NOMO-1 treated with DMSO at 0.1 percent for 48 hours (cell line): ENCODE measurements around the gene CARS2.
"Not testable (repeated sequence)": the region's sequence is repeated elsewhere in the genome, so short reads cannot be mapped to it uniquely, and the experiment has no call there.

Experiments used
- DNase-seq: peaks from one replicate; lab custom pipeline; 2025; ENCODE audit not compliant: unreplicated experiment; lab: John Stamatoyannopoulos, UW

CARS2 gene

DNA sequence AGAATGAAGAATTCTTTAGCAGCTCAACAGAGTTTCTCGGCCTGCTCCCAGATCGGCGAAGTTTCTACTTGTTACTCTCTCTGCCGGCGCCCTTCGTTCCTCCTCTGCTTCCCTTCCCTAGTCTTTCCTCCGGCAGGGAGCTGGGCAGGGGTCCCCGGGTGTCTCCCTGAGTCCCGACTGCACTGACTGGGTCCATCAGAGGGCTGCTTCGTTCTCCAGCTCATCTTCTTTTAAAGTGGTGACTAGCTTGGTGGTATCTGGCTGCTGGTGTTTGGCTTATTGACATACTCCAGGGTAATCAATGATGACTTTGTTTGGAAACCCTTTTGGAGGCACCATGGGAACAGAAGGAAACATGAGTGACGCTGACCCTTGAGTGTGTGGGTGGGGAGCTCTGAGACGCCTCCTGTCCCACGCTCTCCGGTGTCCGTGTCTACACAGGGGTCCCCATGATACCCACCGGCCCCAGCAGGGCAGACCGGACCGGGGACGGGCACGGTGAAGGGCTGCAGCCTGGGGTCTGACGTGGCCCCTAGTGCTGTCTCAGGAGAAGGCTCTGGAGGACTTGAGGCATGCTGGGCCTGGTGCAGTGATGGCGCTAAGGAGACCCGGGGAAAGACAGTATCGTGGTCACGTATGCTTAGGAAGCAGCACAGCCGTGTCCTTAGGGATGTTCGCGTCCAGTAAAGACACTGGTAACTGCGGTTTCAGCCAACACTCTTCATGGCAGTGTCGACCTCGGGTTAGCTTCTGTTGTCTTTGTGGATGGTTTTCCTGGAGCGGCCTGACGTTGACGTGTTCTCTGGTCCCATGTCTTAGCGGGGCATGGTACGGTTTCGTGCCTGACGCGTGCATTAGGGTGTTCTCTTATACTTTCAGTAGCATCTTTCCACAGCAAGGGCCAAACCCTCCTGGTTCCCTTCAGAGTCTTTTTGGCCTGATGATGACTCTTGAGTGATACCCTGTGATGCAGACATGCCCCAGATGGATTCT lies 66.8 kb downstream of the CARS2 start:
- DNase-seq: no peak

DNA sequence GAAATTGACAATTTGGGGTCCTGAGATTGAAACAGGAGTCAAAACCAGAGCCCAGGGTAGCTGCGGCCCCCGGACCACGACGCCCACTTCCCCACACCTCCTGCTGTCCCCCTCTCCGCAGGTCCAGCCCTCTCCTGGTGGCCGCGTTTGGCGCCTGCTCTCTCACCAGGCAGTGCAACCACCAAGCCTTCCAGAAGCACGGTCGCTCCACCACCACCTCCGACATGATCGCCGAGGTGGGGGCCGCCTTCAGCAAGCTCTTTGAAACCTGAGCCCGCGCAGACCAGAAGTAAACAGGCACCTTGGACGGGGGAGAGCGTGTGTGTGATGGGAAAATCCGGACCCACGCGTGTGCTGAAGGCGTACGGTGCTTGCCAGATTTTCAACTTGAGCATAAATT lies 67.7 kb downstream of the CARS2 start:
- no peak for DNase-seq

DNA sequence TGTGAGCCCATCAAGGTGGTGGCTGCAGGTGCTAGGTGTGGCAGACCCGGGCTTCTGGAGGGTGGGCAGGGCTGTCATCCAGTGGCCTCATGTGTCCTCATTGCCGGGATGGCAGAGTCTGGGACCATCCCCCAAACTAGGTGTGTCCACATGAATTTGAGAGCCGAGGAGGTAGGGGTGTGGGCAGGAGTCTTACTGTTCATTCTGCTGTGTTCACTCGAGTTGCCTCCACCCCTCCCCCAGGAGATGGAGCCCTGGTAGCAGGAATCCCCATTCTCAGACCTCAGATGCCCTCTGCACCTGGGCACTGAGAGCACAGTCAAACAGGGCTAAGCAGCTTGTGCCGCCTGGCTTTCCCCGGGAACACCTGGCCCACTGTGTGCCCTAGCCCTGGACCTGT lies 68.2 kb downstream of the CARS2 start:
- DNase-seq: no peak

DNA sequence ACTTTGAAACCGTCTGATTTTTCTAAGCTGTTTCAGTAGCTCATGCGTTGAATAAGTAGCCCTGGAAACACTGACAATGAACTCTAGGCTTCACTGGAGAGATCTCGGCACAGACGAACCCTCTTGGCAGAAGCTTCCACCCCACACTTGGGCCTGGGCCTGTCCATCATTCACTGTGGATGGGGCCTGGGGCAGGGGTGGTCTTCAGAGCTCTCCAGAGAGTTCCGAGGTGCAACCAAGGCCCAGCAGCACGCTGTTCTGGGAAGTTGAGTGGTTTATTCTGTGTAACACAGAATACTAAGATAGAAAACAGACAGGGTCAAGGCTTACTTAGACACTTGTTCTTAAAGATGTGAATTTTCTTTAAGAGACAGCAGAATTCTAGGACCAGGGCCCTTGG lies 68.6 kb downstream of the CARS2 start:
- no peak for DNase-seq

DNA sequence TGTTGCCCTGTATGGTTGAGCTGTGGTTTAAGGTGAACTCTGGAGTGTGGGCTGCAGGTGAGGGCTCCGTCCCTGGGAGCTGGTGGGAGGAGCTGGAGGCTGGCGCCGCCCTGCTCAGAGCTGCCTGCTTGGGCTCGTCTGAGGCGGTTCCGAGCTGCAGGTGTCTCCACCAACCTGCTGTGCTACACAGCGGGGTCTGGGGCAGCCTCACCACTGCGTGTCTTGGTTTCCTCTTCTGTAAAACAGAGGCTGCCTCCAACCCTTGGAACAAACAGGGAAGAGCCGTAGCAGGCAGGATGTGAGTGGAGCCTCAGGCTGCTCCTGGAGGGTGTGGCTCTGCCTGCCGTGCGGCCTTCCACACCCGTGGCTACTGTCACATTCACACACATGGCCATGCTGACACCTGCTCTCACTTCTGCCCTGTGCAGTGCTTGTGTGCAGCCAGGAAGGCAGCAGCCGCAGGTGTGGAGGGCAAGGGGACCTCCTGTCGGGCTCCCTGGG lies 69.2 kb downstream of the CARS2 start:
- DNase-seq: no peak

DNA sequence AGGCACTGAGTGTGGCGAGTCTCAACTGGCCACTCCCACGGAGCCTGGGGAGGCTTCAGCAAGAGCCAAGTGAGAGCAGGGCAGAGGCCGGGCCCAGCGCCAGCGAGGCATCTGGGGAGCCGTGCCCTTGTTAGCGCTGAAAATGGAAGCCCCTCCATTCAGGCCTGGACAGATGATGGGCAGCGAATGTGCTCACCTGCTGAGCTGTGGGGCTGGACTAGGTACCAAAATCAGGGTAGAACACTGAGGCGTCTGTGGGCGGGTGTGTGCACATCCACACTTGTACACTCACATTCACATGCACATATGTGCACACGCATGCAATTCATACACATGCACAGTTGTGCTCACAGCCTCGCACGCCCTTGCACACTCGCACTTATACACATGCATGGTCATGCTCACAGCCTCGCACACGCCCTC lies 69.9 kb downstream of the CARS2 start:
- DNase-seq: no peak

DNA sequence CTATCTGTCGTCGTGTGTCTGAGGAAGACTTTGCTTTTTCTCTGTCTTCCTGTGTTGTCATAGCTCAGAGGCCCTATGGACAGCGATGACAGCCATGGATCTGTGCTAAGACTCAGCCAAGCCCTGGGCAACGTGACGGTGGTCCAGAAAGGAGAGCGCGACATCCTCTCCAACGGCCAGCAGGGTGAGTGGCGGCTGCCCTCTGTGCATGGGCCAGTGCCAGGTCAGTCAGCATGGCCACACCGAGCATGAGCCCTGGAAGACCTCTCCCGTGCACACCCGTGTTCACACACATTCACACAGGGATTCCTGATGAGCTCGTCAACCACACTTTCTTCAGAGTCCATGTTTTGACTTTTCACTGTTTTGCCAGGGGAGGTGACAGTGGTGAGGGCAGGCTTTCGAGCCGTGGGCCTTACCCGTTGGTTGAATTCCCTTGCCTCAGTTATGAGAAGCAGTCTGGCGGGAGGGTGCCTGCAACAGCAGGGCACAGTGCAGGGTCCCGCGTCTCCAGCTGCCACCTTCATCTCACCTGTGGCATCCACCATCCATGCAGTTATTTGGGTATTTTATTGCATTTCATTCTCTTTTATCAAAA lies 70.4 kb downstream of the CARS2 start:
- DNase-seq: no peak

DNA sequence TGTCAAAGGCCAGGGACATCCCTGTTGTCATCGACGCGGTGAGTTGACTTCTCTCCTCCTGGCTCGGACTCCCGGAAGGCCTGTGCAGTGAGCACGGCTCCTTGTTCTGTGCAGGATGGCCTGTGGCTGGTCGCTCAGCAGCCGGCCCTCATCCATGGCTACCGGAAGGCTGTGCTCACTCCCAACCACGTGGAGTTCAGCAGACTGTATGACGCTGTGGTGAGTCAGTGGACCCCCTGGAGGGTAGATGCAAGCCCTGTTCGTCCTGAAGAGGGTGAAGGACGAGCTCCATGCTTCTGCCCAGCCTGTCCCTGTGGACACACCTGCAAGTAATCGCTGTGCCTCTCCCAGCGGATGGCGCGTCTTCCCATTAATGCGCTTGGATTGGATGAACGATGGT lies 71.4 kb downstream of the CARS2 start:
- DNase-seq: no peak

DNA sequence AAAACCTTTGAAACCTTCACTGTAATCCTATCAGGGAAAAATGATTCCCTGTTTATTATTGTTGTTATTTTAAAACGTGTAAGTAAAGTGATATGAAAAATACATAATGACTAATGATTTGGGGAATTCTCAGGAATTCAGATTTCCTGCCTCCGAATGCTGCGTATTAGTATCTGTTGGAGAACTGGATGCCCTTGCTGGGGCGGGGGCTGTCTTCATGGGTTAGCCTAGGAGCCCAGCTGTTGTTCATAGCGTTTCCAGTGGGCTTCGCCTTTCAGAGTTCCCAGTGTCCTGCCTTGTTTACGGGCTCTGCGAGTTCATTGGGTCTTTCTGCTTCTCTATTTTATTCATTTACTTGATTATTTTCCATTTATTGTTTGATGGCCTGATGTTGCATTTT lies 72.1 kb downstream of the CARS2 start:
- DNase-seq: no peak

DNA sequence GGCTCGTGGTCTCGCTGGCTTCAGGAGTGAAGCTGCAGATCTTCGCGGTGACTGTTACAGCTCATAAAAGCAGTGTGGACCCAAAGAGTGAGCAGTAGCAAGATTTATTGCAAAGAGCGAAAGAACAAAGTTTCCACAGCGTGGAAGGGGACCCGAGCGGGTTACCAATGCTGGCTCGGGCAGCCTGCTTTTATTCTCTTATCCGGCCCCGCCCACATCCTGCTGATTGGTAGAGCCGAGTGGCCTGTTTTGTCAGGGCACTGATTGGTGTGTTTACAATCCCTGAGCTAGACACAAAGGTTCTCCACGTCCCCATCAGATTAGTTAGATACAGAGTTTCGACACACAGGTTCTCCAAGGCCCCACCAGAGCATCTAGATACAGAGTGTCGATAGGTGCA lies 73.7 kb downstream of the CARS2 start:
- DNase-seq: not testable (repeated sequence)

DNA sequence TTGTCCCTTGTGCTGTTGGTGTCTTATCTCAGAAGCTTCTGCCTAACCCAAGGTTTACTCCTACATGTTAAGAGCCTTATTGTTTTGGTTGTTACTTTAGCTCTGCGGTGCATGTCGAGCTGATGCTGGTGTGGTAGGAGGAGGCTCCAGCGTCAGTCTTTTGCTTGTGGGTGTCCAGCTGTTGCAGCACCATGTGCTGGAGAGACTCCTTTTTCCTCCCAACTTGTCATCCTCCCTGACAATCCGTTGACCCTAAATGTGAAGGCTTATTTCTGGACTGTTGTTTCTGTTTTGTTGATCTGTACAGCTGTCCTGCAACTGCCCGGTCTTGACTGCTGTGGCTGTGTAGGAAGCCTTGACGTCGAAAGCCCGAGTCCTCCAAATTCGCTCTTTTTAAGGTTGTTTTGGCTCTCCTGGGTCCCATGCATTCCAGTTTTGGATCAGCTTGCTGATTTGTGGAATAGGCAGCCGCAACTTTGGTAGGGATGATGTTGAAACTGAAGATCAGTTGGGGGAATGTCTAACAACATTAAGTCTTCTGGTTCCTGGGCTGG lies 75.3 kb downstream of the CARS2 start:
- no peak for DNase-seq

DNA sequence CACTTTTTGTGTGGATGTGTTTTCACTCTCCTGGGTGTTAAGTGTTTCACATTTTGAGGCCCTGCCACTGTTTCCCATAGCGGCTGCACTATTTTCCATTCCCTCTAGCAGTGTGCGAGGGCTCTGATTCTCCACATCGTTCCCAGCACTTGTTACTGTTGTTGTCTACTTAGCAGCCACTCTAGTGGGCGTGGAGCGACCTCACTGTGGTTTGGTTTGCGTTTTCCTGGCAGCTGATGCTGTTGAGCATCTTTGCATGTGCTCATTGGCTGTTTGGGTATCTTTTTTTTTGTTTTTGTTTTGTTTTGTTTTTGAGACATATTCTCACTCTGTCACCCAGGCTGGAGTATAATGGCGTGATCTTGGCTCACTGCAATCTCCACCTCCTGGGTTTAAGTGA lies 76.2 kb downstream of the CARS2 start:
- no peak for DNase-seq

DNA sequence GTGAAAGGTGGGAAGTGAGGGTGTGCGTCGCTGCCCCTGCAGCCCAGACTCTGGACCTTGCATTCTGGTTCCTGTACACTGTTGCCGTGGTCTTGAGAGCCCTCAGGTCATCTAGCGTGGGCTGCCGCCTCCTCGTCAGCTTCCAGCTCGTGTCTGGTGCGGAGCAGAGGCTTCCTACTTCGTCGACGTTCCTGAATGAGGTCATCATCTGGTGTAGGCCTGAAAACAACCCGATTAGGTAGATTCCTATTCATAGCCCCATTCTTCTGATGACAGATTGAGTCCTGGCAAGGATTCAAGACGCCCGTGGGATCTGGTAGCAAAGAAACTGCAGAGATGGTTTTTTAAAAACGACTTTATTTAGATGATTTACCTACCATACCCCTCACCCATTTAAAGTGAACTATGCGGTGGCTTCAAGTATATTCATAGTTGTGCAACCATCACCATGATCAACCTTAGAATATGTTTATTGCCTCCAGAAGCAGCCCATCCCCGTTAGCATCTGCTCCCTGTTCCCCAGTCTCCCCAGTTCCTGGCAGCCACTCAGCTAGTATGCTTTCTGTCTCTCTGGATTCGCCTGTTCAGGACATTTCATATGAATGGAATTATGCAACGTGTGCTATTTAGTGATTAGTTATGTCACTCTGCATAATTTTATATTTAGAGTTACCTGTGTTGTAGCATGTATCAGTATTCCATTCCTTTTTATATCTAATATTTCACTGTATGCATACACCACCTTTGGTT lies 76.8 kb downstream of the CARS2 start:
- DNase-seq: no peak

DNA sequence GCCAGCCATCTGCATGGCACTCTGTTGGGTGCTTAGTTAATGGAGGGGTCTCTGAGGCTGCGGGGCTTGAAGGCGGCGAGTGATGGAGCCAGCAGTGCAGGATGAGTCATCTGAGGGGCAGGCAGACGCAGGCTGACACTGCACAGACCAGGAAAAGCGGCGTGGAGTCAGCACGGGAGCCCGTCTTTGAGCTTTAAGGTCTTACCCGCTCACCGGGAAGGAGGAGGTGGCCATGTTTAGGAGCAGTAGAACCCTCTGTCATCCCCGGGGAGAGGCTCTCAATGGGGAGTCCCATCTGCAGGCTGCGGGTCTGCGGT lies 77.5 kb downstream of the CARS2 start:
- DNase-seq: no peak

DNA sequence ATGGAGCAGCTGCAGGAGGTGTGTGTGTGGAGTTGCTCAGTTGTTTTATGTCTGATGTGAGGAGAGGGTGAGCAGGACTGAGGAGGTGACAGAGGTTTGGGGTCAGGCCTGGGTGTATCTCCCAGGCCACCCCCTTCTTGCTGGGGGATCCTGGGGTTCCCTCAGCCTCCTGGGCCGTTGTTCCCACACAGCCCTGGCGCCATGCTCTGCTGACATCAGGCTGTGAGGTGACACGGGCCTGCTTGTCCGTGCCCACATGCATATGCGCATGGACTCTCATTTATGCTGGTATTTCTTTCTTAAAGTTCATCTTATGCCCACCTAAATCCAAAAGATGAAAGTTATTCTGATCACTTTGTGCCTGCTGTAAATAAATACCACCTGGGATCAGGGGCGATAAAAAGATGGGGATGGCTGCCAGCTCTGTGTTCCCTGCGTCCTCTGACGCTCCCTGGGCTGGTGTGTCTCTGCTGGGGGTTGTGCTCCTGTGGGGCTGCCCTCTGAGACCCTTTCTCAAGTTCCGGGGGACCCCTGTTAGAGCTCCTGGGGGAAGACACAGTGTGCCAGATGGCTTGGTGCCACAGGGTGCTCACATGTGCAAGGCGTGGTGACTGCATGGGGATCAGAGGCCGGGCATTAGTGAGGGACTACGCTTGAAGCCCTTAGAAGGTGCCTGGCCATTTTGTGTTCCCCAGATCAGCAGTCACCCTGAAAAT lies 78.0 kb downstream of the CARS2 start:
- DNase-seq: no peak

DNA sequence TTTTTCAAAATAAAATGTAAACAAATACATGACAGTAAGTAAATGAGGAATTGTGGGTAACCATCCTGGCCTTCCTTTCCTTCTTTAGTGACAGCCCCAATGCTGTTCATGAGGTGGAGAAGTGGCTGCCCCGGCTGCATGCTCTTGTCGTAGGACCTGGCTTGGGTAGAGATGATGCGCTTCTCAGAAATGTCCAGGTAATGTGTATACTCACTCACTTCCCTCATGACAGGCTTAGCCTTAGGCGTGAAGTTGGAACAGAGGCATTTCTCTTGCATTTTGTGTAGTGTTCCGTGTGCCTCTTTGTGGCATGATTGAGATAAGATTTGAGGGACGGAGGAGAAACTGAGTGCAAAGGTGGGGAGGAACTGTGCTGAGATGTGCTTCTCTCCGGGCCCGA lies 78.6 kb downstream of the CARS2 start:
- DNase-seq: no peak

DNA sequence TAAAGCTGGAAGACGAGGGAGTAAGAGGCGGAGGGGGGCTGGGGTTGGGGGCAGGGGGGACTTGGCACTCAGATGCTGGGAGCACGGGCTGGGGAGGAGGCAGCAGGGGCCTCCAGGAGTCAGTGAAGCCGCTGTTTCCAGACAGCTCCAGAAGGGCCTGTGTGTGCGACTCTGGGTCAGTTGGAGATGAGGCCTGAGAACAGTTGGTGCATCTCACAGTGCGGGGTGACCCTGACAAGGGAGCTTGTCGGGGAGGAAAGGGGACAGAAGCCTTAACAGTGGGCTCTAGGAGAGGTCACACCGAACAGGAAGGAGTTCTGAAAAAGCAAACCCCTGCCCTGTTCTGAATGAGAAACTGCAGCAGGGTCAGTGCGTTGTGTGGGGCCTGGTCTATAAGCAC lies 79.4 kb downstream of the CARS2 start:
- DNase-seq: no peak

DNA sequence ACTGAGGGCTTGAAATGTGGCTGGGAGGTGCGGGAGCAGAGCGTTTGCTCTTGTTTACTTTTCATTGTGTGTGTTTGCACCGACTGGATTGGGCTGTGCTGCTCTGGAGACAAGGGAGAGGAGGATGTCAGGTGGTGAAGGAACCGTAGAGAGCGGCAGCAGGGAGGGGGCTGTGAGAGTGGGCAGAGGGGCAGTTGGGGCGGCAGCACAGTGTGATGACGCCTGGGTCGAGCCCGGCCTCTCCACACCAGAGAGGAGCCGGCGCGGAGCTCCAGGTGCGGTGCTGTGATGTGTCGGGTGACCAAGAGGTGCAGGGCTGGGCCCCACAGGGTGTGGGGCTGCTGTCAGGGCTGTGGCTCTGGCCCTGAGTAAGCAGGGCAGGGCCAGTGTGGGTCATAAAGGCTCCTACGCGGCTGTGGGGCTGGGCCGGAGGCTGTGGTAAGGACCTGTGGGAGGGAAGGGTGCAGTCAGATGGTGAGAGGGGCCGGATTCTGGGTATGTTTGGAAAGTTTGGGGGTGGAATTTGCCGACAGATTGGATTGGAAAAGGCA lies 80.1 kb downstream of the CARS2 start:
- no peak for DNase-seq

DNA sequence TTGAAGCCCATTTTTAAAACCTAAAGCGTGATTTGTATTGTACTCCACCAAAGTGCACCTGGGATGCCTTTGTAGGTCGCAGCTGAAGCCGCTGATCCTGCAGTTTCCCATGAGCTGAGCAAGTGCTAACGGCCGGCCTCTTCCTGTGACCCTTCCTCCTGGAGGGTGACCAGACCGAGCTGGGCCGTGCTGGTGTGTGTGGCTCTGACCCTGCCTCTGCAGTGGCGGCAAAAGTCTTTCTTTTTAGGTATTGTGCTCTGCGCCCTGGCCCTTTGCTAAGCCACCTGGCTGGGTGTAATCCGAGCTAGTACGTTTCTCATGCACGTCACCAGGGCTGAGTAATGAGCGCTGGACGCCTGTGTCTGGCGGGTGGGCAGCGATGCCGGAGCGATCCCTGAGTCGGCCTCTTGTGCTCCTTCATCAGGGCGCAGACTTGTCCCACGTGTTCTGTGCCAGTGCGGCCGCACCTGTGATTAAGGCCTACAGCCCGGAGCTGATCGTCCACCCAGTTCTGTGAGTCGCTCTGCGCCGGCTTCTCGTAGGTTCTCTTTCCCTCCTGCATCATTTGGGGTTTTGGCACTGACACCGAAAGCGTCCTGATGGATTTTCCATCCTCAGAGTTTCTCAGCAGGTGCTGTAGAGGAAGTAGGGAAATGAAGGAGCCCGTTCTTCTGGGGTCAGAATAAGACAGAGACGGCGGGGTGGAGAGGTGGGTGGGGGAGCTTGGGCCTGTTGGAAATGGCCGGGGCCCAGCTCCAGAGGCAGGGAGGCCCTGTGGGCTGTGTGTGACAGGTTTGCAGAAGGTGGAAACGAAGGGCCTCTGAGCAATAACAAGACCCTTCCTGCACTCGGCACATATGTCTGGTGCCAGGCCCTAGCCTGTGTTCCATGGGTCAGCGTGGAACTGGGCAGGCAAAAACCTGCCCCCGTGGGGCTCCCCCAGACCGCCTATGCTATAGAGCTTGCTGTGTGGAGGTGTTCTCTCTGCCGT lies 80.9 kb downstream of the CARS2 start:
- DNase-seq: no peak
